Activated CD4-positive, alpha-beta T cell treated with anti-CD3 and anti-CD28 coated beads, Interleukin-2, amount 50 U/mL, for 4 hours (primary cell): ENCODE results near the gene CCDC82.

Source experiments
- DNase-seq, 2 experiments: peaks; one replicate each; pipeline ENCODE4 v3.0.0-alpha.2; 2020

Gene CCDC82

GRCh38 chr11:96358321-96358720 lies 31.4 kb downstream of the CCDC82 start:
- DNase-seq, result no peak

DNA sequence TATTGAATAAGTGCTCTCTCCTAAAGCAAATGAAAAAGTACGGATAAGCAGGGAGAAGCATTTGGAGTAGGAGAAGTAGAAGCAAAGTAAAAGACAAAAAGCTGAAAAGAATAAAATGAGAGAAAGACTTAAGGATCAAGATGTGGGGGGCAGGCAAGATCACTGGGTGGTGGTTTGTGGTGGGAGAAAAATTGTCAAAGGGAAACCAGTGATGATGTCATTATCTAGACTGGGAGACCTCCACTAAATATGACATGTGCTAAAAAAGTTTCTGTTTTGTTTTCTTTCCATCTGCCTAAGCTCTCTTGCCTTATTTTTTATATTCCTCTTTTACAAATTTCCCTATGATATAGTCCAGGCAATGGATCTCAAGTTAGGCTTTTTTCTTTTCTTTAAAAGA lies 31.9 kb downstream of the CCDC82 start:
- no peak for DNase-seq

GRCh38 chr11:96356848-96357247 lies 32.9 kb downstream of the CCDC82 start:
- DNase-seq, result no peak

DNA sequence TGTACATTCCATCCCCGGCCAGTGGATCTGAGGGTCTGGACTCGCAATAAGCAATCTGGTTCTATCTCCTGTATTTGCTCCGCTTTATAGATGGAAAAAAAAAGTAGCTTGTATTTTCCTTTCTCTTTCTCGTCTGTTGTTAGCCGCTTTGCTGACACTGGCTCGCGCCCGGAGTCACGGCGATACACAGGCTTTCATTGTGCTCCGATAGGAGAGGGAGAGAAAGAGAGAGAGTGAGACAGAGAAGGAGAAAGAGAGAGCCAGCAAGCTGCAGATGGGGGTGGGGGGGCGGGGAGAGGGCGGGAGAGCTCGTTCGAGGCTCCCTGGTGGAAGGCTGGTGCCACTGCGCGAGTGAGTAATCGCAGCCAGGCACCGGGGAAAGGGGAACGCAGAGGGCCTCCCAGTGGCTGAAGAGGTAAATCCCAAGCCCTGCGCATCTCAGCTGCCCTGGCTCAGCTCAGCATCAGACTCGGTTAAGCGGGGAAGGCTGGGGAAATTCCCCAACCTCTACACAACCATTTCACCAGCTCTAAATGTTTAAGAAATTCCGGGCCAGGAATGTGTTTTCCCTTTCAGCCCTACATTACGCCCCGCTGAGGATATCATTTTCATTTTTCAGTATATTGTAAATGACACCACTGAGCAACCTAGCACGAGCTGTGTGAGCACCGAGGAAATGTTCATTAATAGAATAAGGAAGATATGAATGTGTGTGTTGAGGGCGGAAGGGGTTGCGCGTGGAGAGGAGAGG lies 46.6 kb downstream of the CCDC82 start, which contains the start of gene MAML2:
MAML2 (minus strand) TSS at position 235 of the 751 bp plus-strand sequence. CDS start 1,300 bp downstream, outside the sequence.
- DNase-seq, result peak; percentile 88 to 92

GRCh38 chr11:96342014-96342960 lies 47.4 kb downstream of the CCDC82 start:
- DNase-seq, result no peak

DNA sequence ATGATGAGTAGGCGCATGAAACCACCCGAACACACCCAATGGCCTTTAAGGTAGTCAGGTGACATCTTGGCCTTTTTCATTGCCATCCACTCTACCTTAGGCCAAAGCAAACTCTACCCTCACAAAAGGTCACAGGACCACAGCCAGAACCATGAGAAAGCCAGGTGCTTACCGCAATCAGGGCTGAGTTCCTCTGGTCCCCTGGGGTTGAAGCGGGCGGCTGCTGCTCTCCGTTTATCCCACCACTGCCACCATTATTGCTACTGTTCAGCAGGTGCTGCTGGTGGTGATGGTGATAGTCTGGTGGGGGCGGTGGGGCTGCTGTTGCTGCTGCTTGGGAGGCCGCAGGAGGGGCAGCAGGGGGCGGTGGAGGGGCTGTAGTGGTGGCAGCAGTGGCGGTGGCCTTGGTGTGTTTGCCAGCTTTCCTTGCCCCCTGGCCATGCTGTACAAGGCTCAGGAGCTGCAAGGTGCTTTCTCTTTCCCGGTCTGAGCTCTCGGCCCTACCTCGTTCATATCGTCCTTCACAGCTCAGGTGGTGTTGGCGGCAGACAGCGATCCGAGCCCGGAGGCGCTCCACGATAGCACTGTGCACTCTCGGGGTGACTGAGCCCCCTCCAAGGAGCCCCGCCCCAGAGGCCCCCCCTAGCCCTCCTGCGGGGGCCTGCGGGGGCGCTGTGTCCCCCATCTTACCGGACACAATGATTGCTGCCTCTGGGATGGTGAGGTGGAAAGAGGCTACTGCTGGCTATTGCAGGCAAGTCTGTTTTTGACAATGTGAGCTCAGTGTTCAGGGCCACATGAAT lies 48.3 kb downstream of the CCDC82 start:
- peak; percentile 51 to 60 for DNase-seq

GRCh38 chr11:96340555-96340885 lies 49.2 kb downstream of the CCDC82 start:
- no peak for DNase-seq

GRCh38 chr11:96339706-96340554 lies 49.8 kb downstream of the CCDC82 start:
- DNase-seq, result no peak

GRCh38 chr11:96338910-96339705 lies 50.6 kb downstream of the CCDC82 start:
- DNase-seq, result peak in 1 of 2 experiments; percentile 22

- DNase-seq, result no peak
Measured at GRCh38 chr11:96337541-96338431, 51.9 kb downstream of the CCDC82 start.

GRCh38 chr11:96335388-96335787 lies 54.3 kb downstream of the CCDC82 start:
- no peak for DNase-seq

GRCh38 chr11:96334219-96334618 lies 55.5 kb downstream of the CCDC82 start:
- no peak for DNase-seq

DNA sequence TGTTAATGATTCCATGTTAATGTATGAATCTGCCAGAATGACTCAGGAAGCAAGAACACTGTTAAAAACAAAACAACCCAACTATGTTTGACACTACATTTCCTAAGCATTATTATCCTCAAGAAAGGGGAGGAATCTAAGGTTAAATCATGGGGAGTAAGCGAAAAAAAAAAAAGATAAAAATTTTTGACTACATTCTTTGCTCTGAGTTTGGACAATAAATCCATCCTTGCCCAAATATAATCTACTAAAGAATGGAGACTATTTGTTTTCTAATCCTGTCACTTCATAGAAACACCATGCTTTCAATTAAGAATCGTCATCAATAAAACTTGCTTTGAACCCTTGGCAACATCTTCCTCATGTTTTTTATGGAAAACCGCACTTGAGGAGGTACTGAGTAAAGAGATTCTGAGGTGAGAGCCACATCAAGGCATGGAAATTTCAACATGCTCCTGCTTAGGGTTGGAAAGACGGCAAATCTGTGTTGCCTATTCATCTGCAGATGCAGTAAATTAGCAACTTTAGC lies 56.5 kb downstream of the CCDC82 start:
- DNase-seq, result no peak

DNA sequence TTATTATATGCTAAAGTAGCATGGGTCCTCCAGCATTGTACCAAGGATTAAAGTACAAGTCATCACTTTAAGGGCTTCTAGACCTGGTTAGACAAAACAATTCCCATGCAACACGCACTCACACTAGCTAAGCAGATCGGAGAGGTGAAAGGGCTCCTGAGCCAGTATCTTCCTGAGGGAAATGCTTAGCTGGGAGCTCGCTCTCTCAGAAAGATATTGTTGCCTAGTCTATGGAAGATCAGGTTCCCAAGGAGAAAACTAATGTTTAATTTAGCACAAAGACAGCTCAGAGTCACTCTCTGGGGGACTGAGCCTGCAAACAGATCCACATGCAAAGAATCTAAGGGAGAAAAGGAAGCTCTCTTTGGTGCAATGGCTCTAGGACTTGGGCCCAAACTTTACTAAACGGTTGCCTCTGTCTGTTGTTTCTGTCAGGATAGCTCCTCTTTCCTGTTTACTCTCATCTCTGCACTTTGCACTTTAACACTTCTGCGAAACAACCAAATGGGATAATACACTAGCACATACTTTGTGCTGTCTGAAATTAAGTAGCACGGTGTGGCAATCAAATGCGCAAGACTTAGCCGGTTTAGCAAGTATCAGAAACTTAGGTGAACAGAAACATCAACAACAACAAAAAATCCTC lies 57.5 kb downstream of the CCDC82 start:
- DNase-seq, result no peak

GRCh38 chr11:96331699-96332116 lies 58.0 kb downstream of the CCDC82 start:
- DNase-seq, result no peak

GRCh38 chr11:96330511-96330859 lies 59.2 kb downstream of the CCDC82 start:
- DNase-seq, result no peak

DNA sequence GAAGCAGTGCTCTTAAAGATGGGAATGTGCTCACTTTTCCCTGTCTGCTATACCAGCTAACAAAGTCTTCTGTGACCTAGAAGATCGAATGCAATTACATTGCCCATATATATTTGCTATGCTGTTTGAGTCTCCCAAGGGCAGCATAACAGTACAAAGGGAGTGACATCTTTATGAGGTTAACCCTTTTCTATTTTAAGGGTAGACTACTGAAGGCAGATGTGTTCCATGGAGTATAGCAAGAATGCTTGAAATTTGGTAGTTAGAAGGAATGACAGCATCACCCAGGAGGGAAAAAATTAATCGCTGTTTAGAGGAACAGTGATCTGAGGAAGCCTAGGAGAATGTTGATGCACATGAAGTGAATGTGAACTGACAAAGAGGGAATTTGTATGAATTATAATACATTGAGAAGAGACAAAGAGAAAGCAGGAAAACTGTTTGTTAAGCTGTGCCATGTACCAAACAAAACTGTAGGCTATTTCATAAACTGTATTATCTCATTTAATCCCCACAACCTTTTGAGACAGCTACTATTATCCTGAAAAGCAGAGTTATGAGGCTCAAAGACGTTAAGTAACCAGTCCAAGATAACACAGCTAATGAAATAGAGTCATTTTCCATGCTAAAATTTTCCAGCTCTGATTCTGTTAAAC lies 59.7 kb downstream of the CCDC82 start:
- DNase-seq, result no peak

DNA sequence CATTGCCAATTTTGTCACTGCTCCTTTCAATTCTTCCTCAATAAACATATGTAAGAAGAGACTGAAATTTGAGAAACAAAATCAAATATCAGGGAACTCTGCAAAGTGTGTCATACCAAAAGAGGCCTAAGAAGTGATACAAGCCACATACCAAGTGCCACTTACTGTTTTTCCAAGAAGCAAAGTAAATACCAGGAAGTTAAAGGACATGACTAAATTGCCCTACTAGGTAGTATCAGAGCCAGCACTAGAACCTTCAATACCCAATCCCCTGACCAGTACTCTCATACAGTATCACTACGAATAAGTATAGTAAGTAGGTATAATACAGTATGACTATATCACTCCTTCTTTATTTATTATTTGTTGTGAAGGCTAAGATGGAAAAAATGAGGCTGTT lies 60.3 kb downstream of the CCDC82 start:
- no peak for DNase-seq
